Stimulated activated CD8-positive, alpha-beta memory T cell treated with anti-CD3 and anti-CD28 coated beads, Interleukin-15, amount 100 ng/mL, for 48 hours (primary cell): ENCODE results near the gene EOGT.

Experiments
- DNase-seq, 2 donors: peaks; one replicate each; pipeline ENCODE4 v3.0.0-alpha.2; 2020; ENCODE audit warnings: low read depth in 2 of 2

Gene EOGT

GRCh38 chr3:69013253-69014021, at the start of gene EOGT:
Gene EOGT (minus strand): TSS chr3:69013684. CDS start chr3:69009846, 3,838 bp downstream.
- peak; percentile 77 to 81 for DNase-seq

GRCh38 chr3:69059688-69060087, 46.2 kb upstream of the EOGT start:
- no peak for DNase-seq

GRCh38 chr3:69058947-69059224, 45.4 kb upstream of the EOGT start:
- DNase-seq, result no peak

DNA sequence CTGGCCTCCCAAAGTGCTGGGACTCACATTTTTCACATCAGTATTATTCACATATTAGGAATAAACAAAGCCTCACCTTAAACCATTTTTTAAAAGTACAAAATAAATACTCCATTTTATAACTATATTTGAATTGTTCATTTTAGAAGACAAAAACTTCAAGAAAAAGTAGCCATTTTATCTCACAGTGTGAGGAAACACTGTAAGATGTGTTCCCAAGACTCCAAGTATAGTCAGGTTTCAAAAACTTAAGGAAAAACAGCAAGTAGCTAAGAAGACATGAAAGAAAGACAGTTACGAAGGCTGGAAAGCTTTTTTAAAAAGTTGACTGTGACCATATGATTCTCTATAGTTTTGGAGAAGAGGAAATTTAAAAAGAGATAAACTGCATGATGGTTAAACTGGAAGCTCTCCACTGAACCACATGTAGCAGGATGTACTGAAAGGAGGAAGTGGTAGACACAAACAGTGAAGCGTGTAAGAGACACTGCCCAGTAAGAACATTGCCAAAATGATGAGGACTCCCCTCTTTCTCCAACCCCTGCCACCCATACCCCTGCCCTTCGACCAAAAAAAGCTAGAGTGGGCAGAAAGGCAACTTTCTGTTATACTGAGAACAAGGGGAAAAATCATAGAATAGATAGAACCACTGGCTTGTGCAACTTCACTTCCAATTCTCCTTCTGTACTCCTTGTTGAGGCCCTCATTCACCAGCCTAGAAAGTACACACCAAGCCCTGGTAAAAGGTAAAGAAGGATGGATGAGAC, 44.9 kb upstream of the EOGT start:
- no peak for DNase-seq

GRCh38 chr3:69052472-69052898, 39.0 kb upstream of the EOGT start:
- no peak for DNase-seq

DNA sequence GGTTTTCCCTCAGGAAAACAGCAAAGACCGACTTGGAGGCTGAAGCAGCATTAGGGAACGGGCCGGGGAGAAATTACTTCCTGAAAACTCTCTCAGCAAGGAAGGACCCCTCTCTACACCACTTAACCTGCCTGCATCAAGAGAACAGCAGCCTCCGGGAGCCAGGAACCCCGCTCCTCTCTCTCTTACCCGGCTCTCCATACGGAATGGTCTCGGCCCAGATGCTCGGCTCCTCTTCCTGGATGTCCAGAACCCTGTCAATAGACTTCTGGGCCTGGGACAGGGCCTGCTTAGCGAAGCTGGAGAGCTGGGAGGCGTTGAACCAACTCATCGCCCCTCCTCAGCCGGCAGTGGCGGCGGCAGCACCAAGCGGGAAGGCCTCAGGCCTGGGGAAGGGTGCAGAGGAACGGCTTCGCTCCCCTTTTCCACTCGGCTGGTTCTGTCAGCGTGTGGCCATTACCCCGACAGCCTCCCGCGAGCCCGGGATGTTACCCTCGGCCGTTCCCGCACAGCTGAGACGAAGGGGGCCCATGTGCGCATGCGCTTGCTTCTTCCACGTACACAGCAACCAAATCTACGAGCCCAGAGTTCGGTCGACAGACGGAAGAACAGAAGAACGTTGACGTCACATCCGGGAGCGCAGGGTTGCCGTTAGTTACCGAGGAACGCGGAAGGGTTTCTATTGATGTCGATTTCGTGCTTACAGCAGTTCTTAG, 38.4 kb upstream of the EOGT start, which contains the start of gene TMF1:
TSS of gene TMF1 (minus strand) at position 578 of the 716 bp plus-strand sequence. CDS start at position 331, 247 bp downstream.
- peak; percentile 93 to 95 for DNase-seq

- DNase-seq, result no peak
These were observed 35.5 kb upstream of the EOGT start for GRCh38 chr3:69048990-69049389.

GRCh38 chr3:69044608-69045007, 31.1 kb upstream of the EOGT start:
- no peak for DNase-seq

DNA sequence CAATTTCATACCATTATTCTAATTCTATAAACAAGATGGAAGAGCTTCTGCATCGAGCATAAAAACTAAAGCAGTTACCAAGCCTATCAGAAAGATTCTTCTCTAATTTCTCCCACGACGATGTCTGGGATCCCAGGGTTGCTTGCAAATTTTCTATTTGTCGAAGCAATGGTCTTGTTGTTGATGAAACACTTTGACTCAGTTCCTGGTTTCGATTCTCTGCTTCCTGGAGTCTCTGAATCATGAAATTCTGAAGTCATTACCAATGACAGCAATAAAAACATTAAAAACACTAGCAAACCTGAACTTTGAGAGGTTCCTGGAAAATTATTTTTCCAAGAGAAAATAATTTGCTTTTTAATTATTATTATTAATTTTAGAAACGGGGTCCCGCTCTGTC, 20.0 kb upstream of the EOGT start:
- no peak for DNase-seq

DNA sequence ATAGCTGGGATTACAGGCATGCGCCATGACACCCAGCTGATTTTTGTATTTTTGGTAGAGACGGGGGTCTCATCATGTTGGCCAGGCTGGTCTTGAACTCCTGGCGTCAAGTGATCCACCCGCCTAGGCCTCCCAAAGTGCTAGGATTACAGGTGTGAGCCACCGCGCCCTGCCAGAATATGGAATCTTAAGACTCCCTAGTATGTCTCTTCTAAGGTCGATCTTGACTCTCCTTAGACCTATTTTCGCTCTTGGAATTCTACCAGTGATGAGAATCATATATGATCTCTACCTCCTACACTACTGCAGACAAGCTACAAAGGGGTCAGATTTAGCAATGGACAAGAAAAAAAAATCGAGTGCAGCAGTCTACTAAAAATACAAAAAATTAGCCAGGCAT, 19.3 kb upstream of the EOGT start:
- no peak for DNase-seq

GRCh38 chr3:69032142-69032541, 18.7 kb upstream of the EOGT start:
- DNase-seq, result no peak

- no peak for DNase-seq
These were observed 18.2 kb upstream of the EOGT start for GRCh38 chr3:69031635-69032034.

DNA sequence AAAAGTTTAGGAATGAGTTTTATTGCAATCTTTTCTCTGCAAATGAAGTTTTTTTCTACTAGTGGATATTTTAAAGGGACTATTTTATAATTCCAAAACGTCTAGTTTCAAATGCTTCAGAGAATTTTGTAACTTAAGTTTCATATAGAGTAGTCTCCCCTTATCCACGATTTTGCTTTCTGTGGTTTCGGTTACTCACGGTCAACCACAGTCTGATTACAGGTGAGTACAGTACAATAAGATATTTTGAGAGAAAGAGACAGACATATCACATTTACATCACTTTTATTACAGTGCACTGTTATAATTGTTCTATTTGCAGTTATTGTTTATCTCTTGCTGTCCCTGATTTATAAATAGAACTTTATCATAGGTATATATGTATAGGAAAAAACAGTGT, 7.4 kb upstream of the EOGT start:
- DNase-seq, result no peak

- no peak for DNase-seq
These were observed 6.9 kb upstream of the EOGT start for GRCh38 chr3:69020424-69020823.

GRCh38 chr3:69016901-69017300, 3.4 kb upstream of the EOGT start:
- DNase-seq, result no peak

- no peak for DNase-seq
These were observed 2.6 kb upstream of the EOGT start for GRCh38 chr3:69016102-69016501.

DNA sequence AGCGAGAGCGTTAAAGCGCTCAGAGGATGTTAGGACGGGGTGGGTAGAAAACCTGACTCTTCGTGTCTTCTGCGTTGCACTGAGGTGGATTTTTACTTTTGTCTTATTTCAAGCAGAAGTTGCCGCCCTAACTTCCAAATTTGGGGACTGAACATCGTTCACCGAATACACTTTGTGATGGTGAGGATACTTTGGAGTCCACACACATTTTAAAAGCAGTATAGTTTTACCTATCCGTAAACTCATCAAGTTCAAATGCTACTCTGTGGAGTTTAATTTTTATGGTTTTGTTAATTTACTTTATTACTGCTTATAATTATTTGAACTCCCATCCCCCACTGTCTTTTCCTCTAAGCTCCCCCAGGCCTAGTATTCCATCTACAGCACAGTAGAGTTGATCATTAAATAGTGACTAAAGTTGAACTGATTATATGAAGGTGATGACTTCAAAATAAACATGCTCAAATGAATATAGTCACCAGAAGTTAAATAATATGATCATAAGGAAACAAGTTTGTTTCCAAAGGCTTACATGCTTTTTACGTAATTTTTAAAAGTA, 617 bp upstream of the EOGT start:
- no peak for DNase-seq

GRCh38 chr3:69012800-69013252, 658 bp downstream of the EOGT start:
- no peak for DNase-seq

GRCh38 chr3:69012100-69012799, 1.2 kb downstream of the EOGT start:
- DNase-seq, result no peak

DNA sequence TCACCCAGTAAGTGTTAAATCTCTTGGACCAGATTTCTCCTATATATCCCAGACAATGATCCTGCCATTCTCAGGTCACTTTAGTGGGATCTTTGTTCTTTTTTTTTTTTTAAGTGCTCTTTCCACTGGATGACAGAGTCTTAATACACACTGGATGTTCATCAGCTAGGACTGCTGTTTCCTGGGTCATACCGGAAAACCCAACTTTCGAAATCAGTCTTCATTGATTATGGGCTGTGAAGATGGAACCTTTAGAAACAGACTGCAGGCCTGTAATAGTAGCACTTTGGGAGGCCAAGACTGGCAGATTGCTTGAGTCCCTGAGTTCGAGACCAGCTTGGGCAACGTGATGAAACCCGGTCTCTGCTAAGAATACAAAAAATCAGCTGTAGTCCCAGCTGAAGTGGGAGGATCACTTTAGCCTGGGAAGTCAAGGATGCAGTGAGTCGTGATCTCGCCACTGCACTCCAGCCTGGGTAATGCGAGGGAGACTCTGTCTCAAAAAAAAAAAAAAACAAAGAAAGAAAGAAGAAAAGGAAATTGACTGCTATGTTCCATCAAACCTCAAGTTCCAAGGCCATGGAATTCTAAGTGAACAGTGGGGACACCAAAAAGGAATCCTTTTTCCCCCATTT, 2.3 kb downstream of the EOGT start:
- DNase-seq, result no peak
